Inferior parietal cortex (tissue), 1 donor: ENCODE results near the gene SPDEF.
A peak's percentile ranks its signal among the peaks of the same experiment; 100 is the strongest.

Experiments used
- DNase-seq: peaks from one replicate; pipeline ENCODE4 v3.0.0-alpha.2; 2016; ENCODE audit errors: extremely low spot score

The SPDEF gene

DNA sequence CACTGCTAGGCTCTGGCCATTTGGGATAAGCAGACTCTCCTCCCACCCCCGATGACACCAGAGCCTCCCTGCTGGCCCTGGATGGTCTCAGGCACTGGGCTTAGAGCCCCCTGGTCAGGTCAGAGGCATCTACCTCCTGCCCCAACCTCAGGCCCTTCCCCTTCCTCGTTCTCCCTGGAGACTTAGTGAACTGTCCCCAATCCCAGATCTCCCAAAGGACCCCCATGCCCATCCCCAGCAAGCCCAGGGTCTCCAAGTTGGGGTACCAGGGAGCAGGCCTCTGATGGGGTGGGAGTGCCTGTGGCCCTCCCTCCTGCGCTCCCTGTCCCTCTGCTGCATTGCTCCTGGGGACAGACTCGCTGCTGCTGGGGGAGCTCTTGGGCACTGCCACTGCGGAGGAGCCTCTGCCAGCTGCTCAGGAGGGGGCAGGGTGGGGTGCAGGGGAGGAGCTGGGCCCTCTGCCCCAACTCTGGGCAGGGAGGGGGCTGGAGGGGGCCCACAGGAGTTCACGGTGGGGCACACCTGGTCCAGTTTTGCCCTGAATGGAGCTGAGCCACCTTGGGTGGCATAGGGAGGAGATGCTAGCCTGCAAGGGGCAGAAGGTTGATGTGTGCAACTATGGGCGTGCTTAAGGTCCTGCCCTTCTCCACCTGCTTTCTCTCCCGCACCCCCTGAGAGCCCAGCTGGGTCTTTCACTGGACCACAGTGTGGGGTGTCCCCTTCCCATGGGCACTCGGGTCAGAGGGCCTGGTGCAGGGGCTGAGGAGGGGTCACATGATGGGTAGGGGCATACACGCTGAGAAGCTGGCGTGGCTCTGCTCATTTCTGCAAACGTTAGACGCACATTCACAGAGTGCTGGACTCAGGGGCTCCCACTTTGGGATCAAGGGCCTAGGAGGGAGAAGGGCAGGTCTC is 40.4 kb downstream of the SPDEF start:
- DNase-seq, result no peak

DNA sequence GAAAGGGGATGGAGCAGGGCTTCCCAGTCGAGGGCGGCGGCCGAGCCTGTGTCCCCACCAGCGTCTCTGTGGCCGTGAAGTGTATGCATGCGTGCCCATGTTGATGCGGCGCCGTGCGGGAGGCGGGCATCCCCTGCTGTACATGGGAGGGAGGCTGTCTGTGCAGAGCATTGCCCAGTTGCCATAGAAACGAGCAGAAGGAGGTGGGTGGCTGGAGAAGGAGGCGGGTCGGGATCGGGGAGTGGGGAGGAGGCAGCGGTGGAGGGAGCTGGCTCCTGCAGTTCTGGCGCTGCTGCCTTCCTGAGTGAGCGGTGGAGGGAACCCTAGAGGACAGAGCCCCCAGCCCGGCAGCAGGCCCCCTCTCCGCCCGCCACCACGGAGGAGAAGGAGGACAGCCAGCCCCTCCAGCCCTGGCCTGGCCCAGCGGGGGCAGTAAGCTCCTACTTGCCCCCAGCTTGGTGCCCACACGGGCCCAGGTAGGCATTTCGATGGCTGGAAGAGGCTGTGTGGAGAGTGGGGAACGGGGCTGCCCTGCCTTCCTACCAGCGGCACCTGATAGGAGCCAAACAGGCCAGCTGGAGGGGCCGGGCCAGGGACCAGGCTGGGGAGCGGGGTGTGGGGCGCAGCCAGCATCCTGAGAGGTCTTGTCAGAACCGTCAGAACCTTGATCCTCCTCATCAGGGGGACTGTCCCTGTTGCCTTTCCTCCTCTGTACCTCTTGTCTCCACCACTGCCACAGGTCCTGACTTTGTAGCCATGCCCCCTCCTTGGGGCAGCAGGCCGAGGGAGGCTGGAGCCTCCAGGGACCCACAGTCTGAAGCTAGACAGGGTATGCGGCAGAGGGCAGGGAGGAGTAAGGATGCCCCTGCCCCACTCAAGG is 41.3 kb downstream of the SPDEF start:
- peak; percentile 57 for DNase-seq

DNA sequence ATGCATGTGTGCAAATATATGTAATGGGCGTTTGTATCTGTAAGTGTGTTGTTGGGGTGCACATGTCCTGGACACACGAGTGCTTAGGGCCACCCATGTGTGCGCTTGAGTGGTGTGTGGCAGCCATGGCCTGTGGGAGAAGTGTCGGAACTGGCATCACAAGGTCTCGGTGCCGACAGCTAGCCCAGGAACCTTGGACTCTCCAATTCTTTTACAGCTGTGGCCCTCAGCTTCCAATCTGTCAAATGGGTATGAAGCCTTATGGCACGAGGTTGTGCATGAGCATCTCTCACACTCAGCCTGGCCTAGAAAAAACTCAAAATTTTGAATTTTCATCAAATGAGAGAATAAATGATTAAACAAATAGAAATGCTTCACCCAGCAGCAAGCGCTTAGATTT is 42.0 kb downstream of the SPDEF start:
- DNase-seq, result no peak

DNA sequence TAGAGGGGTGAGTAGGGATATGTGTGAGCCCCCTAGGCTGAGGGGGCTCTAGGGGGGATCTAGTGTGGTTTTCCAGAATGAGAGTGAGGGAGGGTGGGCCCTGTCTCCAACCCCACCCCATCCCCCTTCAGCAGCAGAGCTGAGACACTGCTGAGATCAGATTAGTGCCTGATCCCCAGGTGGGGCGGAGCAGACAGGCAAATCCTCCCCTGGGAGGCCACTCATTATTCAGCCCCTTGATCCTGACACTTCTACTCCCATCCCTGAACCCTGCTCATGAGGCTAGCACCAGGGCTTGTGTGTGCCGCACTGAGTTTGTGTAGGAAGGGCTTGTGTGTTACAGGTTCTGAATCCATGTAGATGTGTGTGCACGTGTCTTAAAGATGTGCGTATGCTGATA is 42.5 kb downstream of the SPDEF start:
- no peak for DNase-seq

DNA sequence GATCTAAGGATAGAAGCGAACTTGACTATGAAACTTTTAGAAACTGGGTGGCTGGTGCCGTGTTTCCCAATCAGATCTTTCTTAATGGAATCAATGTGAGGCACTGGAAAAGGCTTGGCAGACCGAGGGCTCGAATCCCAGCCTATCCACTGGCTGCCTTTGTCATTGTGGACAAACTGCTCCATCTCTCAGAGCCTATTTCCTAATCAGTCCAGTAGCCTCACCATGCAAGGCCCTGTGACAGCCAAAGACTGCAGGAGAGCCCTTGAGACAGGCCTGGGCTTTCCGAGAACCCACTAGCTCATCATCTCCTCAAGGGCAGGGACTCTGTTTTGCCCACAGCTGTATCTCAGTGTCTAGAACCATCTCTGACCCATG is 43.4 kb downstream of the SPDEF start:
- DNase-seq, result no peak

DNA sequence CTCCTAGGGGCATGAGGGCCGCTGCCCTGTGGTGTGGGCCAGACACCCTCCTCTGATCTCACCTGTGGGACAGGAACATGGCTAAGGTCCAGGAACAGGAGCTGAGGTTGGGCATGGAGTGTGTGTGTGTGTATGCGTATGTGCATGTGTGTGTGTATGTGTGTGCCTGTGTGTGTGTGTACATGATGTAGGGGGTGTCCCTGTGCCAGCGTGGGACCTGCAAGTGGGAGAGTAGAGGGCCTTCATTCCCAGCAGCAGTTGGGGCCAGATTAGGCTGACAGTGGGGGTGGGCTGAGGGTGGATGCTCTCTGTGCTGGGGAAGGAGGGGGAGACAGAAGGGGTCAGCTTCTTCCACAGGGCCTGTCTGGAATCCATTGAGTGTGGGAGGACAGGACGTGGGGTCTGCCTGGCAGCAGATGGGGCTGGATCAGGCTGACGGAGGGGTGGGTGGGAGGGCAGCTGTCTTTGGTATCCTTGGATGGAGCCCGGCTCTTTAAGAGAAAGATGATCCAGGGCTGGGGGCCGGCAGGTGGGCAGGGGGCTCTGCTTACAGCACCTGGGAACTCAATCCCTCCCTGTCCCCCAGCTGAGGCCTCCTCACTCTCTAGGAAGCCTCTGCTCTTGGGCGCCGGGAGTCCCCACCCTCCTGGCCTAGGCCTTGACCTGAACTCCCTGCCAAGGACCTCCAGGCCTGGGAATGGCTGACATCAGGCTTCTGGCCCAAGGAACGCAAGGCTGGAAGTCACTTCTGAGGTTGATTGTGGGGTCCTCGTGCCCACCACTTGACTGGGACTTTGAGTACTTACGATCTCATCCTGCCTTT is 44.0 kb downstream of the SPDEF start:
- DNase-seq, result no peak

DNA sequence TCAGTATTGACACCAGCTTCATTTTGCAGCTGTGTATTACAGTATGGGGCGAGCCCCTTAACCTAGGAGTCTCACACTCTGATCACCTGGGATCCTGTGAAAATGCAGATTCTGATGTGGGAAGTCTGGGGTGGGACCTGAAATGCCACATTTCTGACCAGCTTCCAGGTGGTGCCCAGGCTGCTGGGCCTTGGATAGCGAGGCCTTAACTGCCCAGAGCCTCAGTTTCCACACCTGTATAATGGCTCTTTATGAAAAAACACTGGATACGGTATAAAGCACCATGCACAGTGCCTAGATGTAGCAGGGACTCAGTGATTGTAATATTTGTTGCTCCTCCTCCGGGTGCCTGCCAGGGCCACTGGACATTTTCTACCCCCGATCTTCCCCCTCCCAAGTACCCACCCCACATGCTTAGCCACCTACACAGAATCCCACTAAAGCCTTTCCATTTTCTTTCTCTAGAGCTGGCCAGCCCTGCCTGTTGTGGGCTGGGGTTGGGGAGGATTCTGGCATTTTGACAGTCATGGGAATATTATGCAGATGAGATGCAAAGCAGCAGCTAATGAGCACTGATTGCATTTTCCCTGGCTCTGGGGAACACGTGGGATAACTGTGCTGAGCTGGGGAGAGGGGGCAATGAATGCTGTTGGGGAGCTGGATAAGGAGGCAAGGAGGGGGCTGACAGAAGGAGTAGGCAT is 44.8 kb downstream of the SPDEF start:
- no peak for DNase-seq

DNA sequence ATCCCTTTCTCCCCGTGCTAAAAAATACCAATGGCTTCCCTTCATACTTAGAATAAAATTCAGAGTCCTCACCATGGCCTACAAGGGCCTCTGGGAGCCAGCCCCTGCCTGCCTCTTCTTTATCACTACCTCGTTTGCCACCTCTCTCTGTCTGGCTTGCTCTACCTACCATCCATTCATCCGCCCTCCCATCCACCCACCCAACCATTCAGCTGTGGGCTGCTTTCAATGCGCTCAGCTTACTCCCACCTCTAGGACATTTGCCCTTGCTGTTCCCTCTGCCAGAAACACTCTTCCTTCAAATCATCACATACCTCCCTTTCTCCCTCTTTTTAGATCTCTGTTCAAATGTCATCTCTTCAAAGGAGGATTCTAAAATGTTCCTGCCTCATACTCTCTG is 45.8 kb downstream of the SPDEF start:
- no peak for DNase-seq

DNA sequence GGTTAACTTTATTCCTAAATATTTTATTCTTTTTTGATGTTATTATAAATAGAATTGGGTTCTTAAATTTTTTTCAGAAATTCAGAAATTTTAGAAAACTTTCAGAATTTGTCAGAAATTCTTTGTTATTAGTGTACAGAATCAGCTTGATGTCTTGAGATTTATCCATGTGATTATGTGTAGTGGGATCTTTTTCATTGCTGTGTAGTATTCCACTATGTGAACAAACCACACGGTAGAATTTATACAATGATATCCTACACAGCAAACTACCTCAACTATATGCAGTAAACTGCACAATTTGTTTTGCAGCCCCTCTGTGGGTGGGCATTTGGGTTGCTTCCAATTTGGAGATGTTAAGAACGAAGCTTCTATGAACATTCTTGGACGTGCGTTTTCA is 46.3 kb downstream of the SPDEF start:
- DNase-seq, result no peak

DNA sequence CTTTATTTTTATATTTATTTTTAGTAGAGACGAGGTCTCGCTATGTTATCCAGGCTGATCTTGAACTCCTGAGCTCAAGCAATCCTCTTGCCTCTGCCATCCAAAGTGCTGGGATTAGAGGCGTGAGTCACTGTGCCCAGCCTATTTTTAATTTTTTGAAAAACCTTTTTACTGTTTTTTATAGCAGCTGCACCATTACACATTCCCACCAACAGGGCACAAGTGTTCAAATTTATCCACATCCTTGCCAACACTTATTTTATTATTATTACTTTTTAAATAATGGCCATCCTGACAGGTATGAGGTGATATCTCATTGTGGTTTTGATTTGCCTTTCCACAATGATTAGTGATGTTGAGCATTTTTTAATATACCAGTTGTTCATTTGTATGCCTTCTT is 47.7 kb downstream of the SPDEF start:
- DNase-seq, result no peak

DNA sequence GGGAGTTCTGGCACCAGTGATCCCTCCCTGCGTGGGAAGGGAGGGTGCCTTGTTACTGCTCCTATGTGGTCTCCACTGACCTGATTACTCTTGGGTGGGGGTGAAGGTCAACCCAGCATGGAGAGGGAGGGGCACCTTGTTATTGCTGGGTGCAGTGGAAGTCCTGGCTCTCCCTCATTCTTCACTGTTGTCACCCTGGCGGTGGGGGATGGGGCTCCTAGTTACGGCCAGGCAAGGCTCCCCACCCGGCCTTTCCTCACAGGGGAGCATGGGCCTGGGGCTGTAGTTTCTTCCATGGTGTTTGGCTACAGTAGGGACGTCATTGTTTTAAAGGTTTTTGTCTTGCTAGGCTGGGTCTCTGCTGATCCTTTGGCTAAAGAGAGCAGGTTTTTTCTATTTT is 49.4 kb downstream of the SPDEF start:
- DNase-seq, result no peak

DNA sequence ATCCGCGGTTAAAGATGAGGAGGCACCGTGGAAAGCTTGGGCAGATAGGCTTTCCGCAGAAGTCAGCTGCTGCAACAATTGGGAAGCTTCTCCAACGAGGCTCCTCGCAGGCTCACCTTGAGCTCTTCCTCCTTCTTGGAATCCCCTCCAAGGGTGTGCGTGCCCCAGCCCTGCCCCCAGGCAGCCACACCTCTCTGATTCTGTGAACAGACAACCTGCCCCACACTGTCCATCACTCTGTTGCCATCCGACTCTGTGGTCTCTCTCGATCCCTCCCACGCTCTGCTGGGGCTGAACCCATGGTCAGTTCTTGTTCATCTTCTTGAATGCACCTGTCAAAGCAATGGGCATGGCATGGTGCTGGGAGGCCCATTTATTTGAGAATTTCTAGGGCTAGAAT is 58.7 kb downstream of the SPDEF start:
- DNase-seq, result no peak

DNA sequence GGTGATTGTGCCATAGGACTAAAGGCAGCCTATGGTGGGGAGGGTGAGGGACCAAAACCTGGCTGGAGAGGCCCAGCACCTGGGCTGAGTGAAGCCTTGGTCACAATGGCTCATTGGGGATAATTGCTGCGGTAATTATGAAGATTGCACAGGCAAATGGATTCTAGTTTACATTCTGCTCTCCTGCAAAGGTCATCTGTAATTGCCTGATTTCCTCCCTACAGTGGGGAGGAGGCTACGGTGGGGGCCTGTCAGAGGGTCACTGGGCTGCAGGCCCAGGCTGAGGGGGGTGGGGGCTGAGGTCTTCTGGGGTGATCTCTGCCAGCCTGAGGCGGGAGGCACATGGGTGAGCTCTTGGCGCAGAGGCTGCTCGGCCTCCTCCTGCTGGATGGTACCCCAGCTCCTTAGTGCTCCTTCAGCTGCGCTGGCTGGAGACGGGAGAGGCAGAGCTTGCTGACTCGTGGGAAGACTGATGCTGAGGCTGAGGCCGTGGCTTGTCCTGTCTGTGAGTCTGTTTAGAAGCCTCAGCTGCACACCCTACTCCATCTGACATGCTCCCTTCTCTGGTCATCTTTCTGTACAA is 59.9 kb downstream of the SPDEF start:
- no peak for DNase-seq

DNA sequence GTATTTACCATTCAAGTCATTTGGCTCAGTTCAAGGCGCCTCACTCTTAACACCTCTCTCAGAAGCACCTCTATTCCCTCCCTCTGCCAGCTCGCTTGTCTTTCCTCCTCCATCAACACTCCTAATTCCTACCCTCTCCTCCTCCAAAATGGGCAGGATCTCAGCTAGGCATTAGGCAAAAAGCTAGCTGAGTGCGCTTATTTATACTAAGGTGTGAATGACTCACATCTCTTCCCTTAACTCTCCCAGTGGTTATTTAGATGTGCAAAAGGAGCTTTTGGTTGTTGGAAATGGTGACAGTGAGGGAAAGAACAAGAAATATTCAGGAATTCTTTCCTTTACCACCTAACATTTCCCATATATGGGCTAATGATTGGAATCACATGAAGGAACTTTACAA is 61.2 kb downstream of the SPDEF start:
- DNase-seq, result peak; percentile 53

DNA sequence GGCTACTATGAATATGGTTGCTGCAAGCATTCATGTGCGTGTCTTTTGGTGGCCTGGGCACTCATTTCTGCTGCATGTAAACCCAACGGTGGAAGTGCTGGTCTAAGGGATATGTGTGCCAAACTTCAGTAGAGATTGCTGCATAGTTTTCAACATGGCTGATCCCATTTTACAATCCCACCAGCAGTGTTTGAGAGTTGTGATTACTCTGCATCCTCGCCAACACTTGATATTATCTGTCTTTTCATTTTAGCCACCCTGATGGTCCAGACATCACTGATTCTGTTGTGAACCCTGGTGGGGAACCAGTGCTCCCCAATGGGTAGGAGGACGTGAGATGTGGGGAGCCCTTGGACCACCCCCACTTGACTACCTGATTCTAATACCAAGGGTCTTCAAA is 62.8 kb downstream of the SPDEF start:
- DNase-seq, result no peak

DNA sequence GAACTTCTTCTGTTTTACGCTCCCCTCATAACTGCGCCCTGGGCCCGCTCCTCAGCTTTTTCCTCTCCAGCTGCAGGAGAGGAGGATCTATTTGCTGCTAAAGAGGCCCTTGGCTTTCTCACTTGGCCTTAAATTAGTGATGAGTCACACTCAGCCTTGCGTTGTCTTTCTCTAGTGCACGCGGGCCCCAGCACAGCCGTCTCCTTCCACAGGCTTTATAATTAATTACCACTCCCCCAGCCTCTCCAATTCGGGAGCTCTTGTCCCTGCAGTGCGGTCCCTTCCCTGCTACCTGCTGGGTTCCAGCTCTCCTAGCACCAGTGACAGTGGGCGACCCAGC is 65.1 kb downstream of the SPDEF start:
- no peak for DNase-seq

DNA sequence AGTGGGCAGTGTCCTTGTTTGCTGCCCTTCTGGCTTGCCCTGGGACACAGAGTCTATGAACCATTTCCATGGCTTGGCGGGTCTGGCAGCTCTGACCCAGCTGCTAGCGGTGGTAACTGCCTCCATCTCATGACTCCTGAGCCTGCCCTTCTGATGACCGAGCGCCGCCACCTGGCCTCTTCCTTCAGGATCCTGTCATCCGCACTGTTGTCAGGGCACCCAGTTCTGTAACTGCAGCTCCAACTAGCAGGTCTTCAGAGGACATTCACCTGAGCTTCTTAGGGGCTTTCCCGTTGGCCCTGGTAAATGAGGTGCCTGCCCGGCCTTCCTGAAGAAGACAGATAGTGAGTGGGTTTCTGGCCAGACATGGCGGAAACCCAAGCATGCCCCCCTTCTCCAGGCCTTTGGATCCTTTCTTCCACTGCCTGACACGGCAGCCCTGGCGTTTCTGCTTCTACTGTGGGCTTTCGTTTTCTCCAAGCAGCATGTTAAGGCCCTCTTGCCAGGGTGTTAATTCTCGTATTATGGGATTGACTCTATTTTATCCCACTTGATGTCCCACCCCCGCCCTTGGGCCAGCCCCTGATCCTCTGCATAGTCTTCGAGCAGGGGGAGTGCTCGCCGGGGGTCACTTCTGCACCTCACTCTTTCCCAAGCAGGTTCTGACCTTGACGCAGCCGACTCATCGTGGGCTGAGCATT is 65.6 kb downstream of the SPDEF start:
- DNase-seq, result no peak

DNA sequence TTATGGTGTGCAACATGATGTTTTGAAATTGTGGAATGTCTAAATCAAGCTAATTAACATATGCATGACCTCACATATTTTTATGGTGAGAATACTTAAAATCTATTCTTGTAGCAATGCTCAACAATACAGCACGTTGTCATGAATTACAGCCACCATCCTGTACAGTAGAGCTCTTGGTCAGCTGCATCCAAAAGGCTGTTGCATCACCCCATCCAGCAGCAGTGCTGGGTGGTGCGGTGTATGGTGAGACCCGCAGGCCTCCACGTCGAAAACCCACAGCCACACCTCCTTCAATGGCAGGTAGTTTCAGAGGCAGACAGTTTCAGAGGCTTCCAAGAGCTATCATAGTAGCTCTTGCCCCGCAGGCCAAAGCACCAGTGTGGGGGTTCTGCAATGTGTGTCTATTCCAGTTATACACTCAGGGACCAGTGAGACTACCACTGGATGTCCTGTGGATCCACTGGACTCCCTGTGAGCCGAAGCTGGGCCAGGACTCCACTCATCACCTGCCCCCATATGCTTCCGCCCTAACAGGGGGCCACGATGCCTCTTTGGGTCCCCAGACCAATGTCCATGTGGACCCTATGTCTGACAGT is 66.8 kb downstream of the SPDEF start:
- DNase-seq, result no peak
